ENCODE data around the gene CD320.
"Not testable (repeated sequence)": the region's sequence is repeated elsewhere in the genome, so short reads cannot be mapped to it uniquely, and the experiment has no call there.

CD320 gene

DNA sequence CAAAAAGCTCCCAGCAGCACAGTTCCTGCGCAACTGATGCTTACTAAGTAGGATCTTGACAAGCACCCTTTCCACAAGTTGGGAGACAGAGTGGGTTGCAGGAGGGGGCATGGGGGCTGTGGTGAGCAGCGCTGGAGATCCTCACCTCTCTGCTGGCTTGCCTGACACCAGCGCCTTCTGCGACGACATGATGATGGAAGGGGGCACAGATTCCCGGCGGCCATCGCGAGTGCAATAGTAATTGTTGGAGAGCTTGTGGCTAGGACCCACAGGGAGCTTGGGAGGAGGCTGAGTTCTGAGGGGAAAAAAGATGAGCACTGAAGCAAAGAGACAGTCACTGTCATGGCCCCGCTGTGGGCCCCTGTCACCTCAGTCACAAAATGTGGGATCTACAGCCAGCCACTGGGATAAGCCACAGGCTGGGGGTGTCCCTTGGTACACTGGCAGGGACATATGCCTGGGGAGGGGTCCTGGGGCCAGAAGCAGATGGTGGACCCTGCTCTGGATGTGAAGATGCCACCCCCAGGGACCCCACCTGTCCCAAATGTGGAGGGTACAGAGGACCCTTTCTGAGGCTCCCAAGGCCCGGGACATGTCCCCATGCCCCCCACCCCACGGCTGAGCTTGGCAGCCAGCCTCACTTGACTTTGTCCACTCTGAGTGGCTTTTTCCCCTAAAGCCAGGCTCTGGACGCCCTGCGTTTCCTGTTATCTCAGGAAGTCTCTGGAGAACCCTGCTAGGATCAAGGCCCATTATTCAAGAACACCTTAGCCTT lies 8.4 kb upstream of the CD320 start:
- DNase-seq (ENCODE audit: insufficient read length) (no peak), FAIRE-seq (no peak)

DNA sequence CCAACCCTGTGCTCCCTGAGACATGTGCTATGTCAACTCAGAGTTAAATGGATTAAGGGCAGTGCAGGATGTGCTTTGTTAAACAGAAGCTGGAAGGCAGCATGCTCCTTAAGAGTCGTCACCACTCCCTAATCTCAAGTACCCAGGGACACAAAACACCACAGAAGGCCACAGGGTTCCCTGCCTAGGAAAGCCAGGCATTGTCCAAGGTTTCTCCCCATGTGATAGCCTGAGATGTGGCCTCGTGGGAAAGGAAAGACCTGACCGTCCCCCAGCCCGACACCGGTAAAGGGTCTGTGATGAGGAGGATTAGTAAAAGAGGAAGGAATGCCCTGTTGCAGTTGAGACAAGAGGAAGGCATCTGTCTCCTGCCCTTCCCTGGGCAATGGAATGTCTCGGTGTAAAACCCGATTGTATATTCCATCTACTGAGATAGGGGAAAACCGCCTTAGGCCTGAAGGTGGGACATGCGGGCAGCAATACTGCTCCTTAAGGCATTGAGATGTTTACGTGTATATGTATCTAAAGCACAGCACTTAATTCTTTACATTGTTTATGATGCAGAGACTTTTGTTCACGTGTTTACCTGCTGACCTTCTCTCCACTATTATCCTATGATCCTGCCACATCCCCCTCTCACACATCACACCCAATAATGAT lies 7.0 kb upstream of the CD320 start:
- not testable (repeated sequence) for DNase-seq (ENCODE audit: insufficient read length); FAIRE-seq

More for the DNA sequence above, 8.4 kb upstream of the CD320 start:
- no peak for TF ChIP-seq TAF1 (IDR thresholded peaks at IDR 0.05; ENCODE audit: borderline replicate concordance, low read depth, low read length)
- TF ChIP-seq POLR2A (IDR thresholded peaks at IDR 0.05; ENCODE audit: low read depth, low read length) = peak; percentile 25; the same call in 1 of the 2 replicates
- 0 out of 2 replicates have a peak, but pooled peaks have one; percentile 43 for TF ChIP-seq POLR2AphosphoS5 (IDR thresholded peaks at IDR 0.05; ENCODE audit: low read depth, low read length)

DNA sequence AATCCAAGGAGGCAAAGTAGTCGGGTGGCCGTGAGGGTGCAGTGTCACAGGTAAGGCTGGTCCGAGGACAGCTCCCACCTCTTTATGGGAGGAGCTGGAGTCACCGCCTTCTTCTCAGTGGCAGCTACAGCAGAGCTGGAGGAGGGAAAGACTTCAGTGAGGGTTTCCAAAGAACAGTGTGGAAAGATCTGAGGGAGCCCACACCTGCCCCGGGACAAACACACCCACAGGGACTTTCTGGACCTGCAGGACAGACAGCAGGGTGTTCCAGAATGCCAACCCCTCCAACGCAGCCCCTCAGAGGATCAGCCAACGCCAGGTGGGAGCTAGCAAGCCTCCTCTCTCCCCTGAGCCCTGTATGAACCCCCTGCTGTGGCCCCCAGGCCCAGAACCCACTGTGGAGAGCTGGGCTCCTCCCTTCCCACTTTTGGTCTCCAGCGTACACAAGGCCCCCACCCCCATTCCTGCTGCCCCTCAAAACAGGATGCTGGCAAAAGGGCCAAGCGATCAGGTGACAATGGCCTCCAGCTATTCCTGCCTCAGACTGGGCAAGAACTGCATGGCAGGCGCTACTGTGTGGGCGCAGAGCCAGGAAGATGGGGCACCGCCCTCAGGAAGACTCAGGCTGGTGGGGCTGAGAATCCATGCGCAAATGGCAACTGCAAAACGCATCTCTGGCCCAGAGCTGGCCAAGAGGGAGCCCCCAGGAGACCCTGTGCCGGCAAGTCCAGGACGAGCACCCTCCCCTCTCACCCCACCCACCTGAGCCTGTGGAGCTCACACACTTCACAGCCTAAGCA lies 3.5 kb upstream of the CD320 start:
- FAIRE-seq = no peak
- TF ChIP-seq POLR2AphosphoS5 (IDR thresholded peaks at IDR 0.05; ENCODE audit: low read depth, low read length) = no peak
- no peak for TF ChIP-seq TAF1 (IDR thresholded peaks at IDR 0.05; ENCODE audit: borderline replicate concordance, low read depth, low read length)
- no peak for TF ChIP-seq POLR2A (IDR thresholded peaks at IDR 0.05; ENCODE audit: low read depth, low read length)
- no peak for DNase-seq (ENCODE audit: insufficient read length)

DNA sequence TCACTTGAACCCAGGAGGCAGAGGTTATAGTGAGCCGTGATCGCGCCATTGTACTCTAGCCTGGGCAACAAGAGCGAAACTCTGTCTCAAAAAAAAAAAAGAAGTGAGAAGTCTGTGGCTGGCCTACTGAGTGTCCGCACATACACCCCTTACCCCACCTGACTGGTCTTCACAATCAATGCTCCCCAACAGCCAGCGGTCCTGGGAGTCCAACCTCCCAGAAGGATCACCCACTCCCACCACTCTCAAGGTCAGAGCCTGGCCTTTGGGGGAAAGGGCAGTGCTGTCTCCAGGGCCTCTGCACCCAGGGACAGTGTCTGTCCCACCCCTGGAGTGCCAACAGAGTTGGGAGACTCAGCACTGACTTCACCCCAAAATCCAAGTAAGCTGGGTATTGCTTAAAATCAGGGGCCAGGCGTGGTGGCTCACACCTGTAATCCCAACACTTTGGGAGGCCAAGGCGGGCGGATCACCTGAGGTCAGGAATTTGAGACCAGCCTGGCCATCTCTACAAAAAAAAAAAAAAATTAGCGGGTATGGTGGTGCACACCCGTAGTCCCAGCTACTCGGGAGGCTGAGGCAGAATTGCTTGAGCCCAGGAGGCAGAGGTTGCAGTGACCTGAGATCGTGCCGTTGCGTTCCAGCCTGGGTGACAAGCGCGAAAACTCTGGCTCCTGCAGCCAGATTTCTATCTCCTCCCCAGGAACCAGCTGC lies 2.3 kb upstream of the CD320 start:
- TF ChIP-seq POLR2A (IDR thresholded peaks at IDR 0.05; ENCODE audit: low read depth, low read length) = no peak
- DNase-seq (ENCODE audit: insufficient read length) = no peak
- FAIRE-seq = no peak

DNA sequence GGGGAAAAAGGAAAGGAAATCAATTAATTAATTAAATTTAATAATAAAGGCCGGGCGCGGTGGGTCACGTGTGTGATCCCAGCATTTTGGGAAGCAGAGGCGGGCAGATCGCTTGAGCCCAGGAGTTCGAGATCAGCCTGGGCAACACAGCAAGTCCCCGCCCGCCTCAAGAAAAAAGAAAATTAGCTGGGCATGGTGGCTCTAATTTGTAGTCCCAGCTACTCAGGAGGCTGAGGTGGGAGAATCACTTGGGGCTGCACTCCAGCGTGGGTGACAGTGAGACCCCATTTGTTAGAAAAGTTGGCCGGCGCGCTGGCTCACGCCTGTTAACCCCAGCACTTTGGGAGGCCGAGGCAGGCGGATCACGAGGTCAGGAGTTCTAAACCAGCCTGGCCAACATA lies 733 bp upstream of the CD320 start:
- FAIRE-seq = no peak
- TF ChIP-seq POLR2AphosphoS5 (IDR thresholded peaks at IDR 0.05; ENCODE audit: low read depth, low read length) (no peak), TAF1 (IDR thresholded peaks at IDR 0.05; ENCODE audit: borderline replicate concordance, low read depth, low read length) (no peak), POLR2A (IDR thresholded peaks at IDR 0.05; ENCODE audit: low read depth, low read length) (no peak)
- no peak for DNase-seq (ENCODE audit: insufficient read length)

DNA sequence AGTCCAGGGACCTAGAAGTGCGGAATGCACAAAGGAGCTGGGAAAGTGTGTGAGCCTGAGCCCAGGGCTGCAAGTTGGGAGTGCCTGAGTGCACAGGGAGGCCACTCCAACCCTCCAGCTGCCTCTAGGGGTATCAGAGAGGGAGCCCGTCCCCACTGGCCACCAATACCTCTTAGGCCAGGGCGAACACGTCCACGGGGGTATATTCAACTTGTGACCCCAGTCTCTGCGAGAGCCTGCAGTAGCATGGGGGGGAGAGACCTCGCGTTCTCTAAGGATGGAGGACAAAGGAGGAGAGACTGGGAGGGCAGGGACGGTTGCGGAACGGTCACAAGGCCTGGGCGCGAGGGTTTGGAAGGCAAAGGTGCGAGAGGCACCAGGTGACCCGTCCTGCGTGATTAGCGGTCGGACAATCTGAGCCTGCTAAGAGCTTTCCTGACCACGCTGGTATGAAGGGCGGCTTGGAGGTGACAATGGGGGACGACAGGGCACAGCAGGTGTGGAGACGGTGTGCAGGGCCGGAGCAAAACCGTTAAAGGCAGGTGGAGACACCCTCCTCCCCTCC lies 676 bp downstream of the CD320 start:
- FAIRE-seq (no peak), DNase-seq (ENCODE audit: insufficient read length) (no peak)
- TF ChIP-seq TAF1 (IDR thresholded peaks at IDR 0.05; ENCODE audit: borderline replicate concordance, low read depth, low read length) (no peak), POLR2AphosphoS5 (IDR thresholded peaks at IDR 0.05; ENCODE audit: low read depth, low read length) (no peak), POLR2A (IDR thresholded peaks at IDR 0.05; ENCODE audit: low read depth, low read length) (no peak)

DNA sequence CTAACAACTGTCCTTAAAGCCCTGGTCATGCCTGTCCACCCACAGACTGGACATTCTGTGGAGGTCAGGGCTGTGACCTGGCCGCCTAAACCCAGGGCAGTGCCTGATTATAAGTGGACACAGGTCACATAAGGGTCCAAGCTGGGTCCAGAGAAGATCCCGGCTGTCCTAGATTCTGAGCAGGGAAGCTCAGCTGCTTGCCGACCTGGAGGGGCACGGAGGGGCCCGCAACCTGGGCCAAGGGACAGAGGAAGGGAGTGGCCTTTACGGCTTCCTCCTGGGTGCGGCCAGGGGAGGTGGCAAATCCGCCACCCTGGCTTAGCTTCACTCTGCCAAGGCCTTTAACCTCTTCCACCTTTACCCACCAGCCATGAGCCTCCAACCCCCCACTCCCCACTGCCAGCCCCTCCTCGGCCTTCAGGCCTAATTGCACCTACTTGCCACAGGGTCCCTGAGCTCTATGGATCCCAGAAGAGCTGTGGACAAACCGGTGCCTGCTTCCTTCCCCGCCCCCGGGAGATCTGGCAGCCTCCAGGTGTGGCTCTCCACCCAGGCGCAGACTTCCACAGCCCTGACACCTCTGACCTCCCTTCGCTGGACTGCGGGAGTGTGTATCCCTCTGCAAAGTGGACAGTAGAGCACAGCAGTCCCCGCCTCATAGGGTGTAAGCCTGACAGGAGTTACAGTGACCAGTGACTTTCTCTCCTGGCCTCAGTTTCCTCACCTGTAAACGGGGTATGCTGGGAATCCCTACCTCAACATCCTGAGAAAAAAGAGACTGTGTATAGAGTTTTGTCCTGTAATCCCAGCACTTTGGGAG lies 1.7 kb downstream of the CD320 start:
- FAIRE-seq (no peak), DNase-seq (ENCODE audit: insufficient read length) (no peak)

DNA sequence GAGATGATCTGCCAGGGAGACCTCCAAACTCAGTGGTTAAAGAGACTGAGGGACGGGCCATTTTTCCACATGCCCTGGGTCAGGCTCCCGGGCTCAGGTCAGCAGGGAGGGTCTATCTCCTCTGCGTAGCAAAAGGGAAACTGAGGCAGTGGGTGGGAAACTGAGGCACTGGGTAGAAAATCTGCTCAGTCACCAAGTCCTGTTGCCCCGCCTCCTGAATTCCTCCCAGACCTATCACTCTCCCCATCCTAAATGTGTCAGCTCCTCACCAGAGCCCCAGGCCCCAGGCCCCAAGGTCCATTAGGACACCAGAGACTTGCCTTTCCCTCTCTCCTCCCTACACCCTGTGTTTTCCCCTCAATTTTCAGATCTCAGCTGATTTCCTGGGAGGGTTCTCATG lies 2.4 kb downstream of the CD320 start:
- TF ChIP-seq POLR2AphosphoS5 (IDR thresholded peaks at IDR 0.05; ENCODE audit: low read depth, low read length) (no peak), POLR2A (IDR thresholded peaks at IDR 0.05; ENCODE audit: low read depth, low read length) (no peak), TAF1 (IDR thresholded peaks at IDR 0.05; ENCODE audit: borderline replicate concordance, low read depth, low read length) (no peak)
- FAIRE-seq = no peak
- no peak for DNase-seq (ENCODE audit: insufficient read length)

More for the DNA sequence above, 1.7 kb downstream of the CD320 start:
- TF ChIP-seq POLR2AphosphoS5 (IDR thresholded peaks at IDR 0.05; ENCODE audit: low read depth, low read length) (no peak), TAF1 (IDR thresholded peaks at IDR 0.05; ENCODE audit: borderline replicate concordance, low read depth, low read length) (no peak), POLR2A (IDR thresholded peaks at IDR 0.05; ENCODE audit: low read depth, low read length) (no peak)

DNA sequence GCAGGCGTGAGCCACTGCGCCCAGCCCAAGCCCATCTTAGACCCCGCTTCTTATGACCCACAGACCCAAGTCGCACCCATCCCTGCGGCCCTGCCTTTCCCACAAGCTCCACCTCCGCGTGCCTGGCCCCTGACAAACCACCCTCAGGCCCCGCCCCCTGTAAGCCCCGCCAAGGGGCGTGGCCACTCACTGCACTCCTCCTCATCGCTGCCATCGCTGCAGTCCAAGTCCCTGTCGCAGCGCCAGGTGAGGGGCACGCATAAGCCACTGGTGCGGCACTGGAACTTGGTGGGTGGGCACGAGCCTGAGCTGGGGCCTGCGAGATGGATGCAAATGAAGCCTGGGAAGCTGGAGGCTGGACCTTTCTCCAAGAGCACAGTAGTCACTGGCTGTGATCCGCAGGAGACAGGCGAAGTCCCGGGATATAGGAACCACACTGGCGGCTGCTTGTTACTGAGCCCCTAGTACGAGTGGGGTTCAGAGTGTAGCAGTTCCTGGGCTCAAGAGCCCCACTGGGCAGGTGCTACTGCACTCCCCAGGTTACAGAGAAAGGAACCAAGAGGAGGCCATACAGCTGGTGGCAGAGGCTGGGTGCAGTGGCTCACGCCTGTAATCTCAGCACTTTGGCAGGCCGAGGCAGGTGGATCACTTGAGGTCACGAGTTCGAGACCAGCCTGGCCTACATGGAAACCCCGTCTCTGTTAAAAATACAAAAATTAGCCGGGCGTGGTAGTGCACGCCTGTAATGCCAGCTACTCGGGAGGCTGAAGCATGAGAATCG lies 3.1 kb downstream of the CD320 start:
- no peak for DNase-seq (ENCODE audit: insufficient read length)
- FAIRE-seq = no peak
- TF ChIP-seq POLR2A (IDR thresholded peaks at IDR 0.05; ENCODE audit: low read depth, low read length) = no peak
- no peak for TF ChIP-seq POLR2AphosphoS5 (IDR thresholded peaks at IDR 0.05; ENCODE audit: low read depth, low read length)
- no peak for TF ChIP-seq TAF1 (IDR thresholded peaks at IDR 0.05; ENCODE audit: borderline replicate concordance, low read depth, low read length)

DNA sequence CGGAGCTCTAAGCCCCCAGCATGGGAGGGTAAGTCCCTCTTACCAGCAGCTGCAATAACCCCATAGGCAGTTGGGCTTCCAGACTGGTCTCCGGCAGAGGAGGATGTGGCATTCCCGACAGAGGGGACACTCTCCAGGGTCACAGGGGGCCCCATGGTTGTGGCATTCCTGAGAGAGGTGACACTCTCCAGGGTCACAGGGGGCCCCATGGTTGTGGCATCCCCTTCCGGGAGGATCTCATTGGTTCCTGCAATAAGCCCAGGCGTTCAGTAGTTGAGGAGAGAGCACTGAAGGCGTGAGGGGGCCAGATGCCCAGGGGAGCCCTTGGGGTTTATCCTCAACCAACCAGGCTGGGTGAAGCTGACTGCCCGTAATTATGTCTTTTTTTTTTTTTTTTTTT lies 5.4 kb downstream of the CD320 start:
- TF ChIP-seq POLR2AphosphoS5 (IDR thresholded peaks at IDR 0.05; ENCODE audit: low read depth, low read length) (no peak), POLR2A (IDR thresholded peaks at IDR 0.05; ENCODE audit: low read depth, low read length) (no peak), TAF1 (IDR thresholded peaks at IDR 0.05; ENCODE audit: borderline replicate concordance, low read depth, low read length) (no peak)

More for the DNA sequence above, 5.4 kb downstream of the CD320 start:
- DNase-seq (ENCODE audit: insufficient read length) (no peak), FAIRE-seq (no peak)
